ENCODE measurements around the gene KRT26. TPM values are rescaled to one million over a fixed set of nuclear protein-coding genes. Genes with fewer than 3 reads are reported as not detected.

The KRT26 gene
- total RNA-seq, 4 donors from 2014 or later: not detected

DNA sequence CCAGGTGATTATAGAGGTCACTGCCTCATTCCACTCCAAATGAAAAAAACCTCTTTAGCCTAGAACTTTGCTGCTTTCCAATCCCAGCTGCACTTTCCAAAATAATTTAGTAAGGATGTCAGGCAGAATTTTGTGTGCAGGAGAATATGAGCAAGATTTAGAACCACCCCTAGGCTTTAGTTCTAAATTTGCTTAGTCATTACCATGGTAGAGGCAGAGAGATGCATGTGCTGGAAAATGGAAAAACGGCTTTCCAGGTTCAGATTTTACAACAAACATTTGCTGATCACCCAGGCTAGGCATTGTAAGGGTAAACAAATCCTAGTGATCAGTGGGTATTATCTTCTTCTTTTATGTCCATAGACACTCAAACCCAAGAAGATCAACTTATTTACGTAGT, 6.3 kb downstream of the KRT26 start:
- no peaks in the 10 kb centered on the region for H3K27me3 ChIP-seq
- H3K27ac ChIP-seq: no peak overlapping the region
- no peak for DNase-seq
- H3K4me3 ChIP-seq: no peak overlapping the region
- H3K36me3 ChIP-seq: no peaks in the 10 kb centered on the region
- TF ChIP-seq POLR2A (IDR thresholded peaks at IDR 0.05): no peak
- TF ChIP-seq, protein P1, sequence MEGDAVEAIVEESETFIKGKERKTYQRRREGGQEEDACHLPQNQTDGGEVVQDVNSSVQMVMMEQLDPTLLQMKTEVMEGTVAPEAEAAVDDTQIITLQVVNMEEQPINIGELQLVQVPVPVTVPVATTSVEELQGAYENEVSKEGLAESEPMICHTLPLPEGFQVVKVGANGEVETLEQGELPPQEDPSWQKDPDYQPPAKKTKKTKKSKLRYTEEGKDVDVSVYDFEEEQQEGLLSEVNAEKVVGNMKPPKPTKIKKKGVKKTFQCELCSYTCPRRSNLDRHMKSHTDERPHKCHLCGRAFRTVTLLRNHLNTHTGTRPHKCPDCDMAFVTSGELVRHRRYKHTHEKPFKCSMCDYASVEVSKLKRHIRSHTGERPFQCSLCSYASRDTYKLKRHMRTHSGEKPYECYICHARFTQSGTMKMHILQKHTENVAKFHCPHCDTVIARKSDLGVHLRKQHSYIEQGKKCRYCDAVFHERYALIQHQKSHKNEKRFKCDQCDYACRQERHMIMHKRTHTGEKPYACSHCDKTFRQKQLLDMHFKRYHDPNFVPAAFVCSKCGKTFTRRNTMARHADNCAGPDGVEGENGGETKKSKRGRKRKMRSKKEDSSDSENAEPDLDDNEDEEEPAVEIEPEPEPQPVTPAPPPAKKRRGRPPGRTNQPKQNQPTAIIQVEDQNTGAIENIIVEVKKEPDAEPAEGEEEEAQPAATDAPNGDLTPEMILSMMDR (IDR thresholded peaks at IDR 0.05): no peak
- H3K4me1 ChIP-seq: no peaks in the 10 kb centered on the region
- peaks cover 0 to 6% of the 10 kb centered on the region in 2 donors for H3K9me3 ChIP-seq
- intact Hi-C loops (cut with DNase I; ENCODE audit: low total_unique reads): no loop called here

DNA sequence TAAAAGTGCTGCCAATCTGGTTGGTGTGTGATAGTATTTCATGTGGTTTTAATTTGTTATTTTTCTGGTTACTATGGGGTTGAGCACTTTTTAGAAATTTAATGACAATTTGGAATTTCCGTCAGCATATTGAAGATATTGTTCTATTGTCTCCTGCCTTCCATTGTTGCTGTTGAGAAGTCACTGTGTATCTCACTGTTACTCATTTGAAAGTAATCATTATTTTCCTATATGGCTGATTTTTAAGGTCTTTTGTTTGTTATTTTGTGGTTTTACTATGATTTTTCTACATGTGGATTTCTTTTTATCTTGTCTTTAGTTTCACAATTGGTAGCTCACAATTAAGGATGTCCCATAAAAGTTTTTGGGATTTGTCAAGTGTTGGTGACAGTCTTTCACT, 8.2 kb downstream of the KRT26 start:
- no peak for DNase-seq
- no peaks in the 10 kb centered on the region for H3K36me3 ChIP-seq
- peaks cover 0 to 16% of the 10 kb centered on the region in 2 donors for H3K9me3 ChIP-seq
- H3K27ac ChIP-seq: no peak overlapping the region
- intact Hi-C loops (cut with DNase I; ENCODE audit: low total_unique reads): no loop called here
- H3K4me3 ChIP-seq: no peak overlapping the region
- H3K4me1 ChIP-seq: no peaks in the 10 kb centered on the region
- no peak for TF ChIP-seq POLR2A (IDR thresholded peaks at IDR 0.05)
- TF ChIP-seq, protein P1 (IDR thresholded peaks at IDR 0.05): no peak
- no peaks in the 10 kb centered on the region for H3K27me3 ChIP-seq

DNA sequence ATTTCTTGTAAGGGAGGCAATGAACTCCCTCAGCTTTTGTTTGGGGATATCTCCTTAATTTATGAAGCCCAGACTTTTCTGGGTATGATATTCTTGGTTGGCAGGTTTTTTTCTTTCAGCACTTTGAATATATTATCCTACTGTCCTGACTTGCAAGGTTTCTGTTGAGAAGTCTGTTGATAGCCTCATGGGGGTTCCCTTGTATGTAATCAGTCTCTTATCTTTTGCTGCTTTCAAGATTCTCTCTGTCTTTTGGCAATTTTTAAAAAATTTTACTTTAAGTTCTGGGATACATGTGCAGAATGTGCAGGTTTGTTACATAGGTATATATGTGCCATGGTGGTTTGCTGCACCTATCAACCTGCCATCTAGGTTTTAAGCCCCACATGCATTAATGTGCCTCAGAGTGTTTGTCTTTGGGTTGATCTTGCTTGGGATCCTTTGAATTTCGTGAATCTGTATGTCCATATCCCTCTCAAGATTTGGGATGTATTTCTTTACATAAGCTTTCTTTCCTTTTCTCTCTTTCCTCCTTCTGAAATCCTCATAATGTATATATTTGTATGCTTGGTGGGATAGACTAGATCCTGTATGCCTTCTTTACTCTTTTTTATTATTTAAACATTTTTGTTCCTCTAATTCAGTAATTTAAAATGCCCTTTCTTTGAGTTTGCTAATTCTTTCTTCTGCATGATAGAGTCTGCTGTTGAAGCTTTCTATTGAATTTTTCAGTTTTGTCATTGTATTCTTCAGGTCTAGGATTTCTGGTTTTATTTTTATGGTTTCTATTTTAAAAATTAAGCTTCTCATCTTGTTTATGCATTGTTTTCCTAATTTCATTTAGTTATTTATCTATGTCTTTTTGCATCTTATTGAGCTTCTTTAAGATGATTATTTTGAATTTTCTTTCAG, 11.6 kb downstream of the KRT26 start:
- H3K4me1 ChIP-seq: no peaks in the 10 kb centered on the region
- no peak overlapping the region for H3K4me3 ChIP-seq
- TF ChIP-seq POLR2A (IDR thresholded peaks at IDR 0.05): no peak
- TF ChIP-seq, protein P1 (IDR thresholded peaks at IDR 0.05): no peak
- H3K9me3 ChIP-seq: peaks cover 0 to 20% of the 10 kb centered on the region in 2 donors
- no peak overlapping the region for H3K27ac ChIP-seq
- H3K27me3 ChIP-seq: no peaks in the 10 kb centered on the region
- no peaks in the 10 kb centered on the region for H3K36me3 ChIP-seq
- intact Hi-C loops (cut with DNase I; ENCODE audit: low total_unique reads): no loop called here
- DNase-seq: no peak

DNA sequence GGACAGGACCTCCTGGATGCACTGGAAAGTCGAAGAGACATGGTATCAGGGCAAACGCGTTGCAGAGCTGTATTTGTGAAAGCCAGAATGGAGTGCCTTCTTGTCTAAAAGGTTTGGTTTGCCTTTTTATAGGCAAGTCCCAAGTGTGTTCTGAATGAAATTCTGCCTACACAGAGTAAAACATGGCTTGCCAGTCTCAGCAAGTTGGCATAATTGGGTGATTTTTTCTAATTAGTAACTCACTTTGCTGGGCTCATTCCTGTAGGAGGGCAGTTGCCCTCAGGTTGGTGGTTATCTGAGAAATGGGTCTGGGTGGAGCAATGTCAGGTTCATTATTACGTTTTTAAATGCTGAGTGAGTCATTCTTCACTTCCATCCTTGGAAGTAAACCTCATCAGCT, 16.8 kb downstream of the KRT26 start, which contains the start of gene KRT25:
KRT25 (minus strand) TSS at position 101 of the 400 bp plus-strand sequence; CDS start at position 41, 60 bp downstream.
- Histone ChIP-seq H3K4me1 (no peaks in the 10 kb centered on the region), H3K36me3 (no peaks in the 10 kb centered on the region), H3K4me3 (no peak within 1 kb of the TSS), H3K27ac (no peak within 1 kb of the TSS), H3K27me3 (no peaks in the 10 kb centered on the region), H3K9me3 (peaks cover 0 to 10% of the 10 kb centered on the region in 2 donors)
- intact Hi-C loops (cut with DNase I; ENCODE audit: low total_unique reads): no loop called here
- DNase-seq: no peak
- TF ChIP-seq POLR2A (IDR thresholded peaks at IDR 0.05): no peak
- TF ChIP-seq, protein P1 (IDR thresholded peaks at IDR 0.05): no peak

DNA sequence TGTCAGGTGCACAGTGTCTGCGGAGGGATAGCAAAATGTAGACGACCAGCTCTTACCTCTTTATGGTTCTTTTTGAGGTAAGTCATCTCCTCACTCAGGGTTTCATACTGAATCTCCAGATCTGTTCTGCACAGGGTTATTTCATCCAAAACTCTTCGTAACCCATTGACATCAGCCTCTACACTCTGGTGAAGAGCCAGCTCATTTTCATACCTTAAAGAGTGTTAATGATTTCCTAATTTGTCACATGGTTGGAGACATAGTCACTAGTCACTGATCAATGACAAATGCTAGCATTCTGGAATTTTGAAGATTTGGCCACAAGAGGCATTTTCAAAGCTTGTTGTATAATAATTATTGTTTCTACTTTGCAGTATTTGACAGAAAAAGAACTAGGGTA, 18.2 kb downstream of the KRT26 start:
- H3K4me1 ChIP-seq: no peaks in the 10 kb centered on the region
- H3K36me3 ChIP-seq: no peaks in the 10 kb centered on the region
- H3K4me3 ChIP-seq: no peak overlapping the region
- intact Hi-C loops (cut with DNase I; ENCODE audit: low total_unique reads): no loop called here
- peaks cover 0 to 3% of the 10 kb centered on the region in 2 donors for H3K9me3 ChIP-seq
- DNase-seq: no peak
- no peaks in the 10 kb centered on the region for H3K27me3 ChIP-seq
- no peak overlapping the region for H3K27ac ChIP-seq
- TF ChIP-seq POLR2A (IDR thresholded peaks at IDR 0.05): no peak
- TF ChIP-seq, protein P1 (IDR thresholded peaks at IDR 0.05): no peak

Data from uterus (tissue), 4 donors.